Measurements from ENCODE around the gene MAST4.

Gene MAST4

GRCh38 chr5:66877843-66878242 is 281.6 kb downstream of the MAST4 start:
- no peak for TF ChIP-seq EZH2phosphoT487 (IDR thresholded peaks at IDR 0.05; ENCODE audit: low read depth)
- TF ChIP-seq CTCF (IDR thresholded peaks at IDR 0.05; ENCODE audit: low read depth, low read length) = no peak
- Histone ChIP-seq H3K4me3 (ENCODE audit: low read length) (no peak overlapping the region), H3K79me2 (ENCODE audit: low read length) (no peaks in the 10 kb centered on the region), H3K9ac (ENCODE audit: low read length) (no peak overlapping the region), H4K20me1 (ENCODE audit: insufficient read depth, low read length) (no peaks in the 10 kb centered on the region), H3K27ac (ENCODE audit: low read length) (no peak overlapping the region), H2AFZ (ENCODE audit: low read depth, low read length) (no peak overlapping the region), H3K4me1 (ENCODE audit: low read length) (peaks cover 12% of the 10 kb centered on the region), H3K9me3 (ENCODE audit: insufficient read depth, low read length) (no peaks in the 10 kb centered on the region), H3K4me2 (ENCODE audit: low read length) (no peak overlapping the region), H3K36me3 (replicated peaks; ENCODE audit: low read depth, low read length) (no peaks in the 10 kb centered on the region), H3K27me3 (ENCODE audit: low read depth, low read length) (peaks cover 31% of the 10 kb centered on the region)

DNA sequence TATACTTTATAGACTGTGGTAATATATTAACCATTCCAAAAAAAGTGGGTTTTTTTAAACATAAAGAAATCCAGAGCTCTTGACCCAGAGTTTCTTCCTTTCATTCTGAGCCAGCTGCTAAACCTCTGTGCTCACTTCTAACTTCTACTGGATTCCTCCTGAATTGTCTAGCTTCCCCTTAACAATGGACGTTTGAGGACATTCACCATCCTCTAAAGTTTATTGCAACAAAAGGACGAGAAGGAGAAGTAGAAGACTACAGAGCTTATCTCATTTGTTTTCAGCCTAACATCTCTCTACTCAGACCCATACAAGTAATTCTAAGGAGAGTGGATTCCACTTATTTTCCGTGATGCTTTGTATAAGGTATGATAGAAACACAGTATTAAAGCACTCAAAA is 284.2 kb downstream of the MAST4 start:
- Histone ChIP-seq H4K20me1 (ENCODE audit: insufficient read depth, low read length) (no peaks in the 10 kb centered on the region), H2AFZ (ENCODE audit: low read depth, low read length) (no peak overlapping the region), H3K9ac (ENCODE audit: low read length) (no peak overlapping the region), H3K27me3 (ENCODE audit: low read depth, low read length) (peaks cover 26% of the 10 kb centered on the region; the same call in 1 of the 2 replicates), H3K36me3 (replicated peaks; ENCODE audit: low read depth, low read length) (no peaks in the 10 kb centered on the region), H3K27ac (ENCODE audit: low read length) (no peak overlapping the region), H3K4me1 (ENCODE audit: low read length) (peaks cover 9% of the 10 kb centered on the region), H3K79me2 (ENCODE audit: low read length) (no peaks in the 10 kb centered on the region), H3K4me3 (ENCODE audit: low read length) (no peak overlapping the region), H3K9me3 (ENCODE audit: insufficient read depth, low read length) (no peaks in the 10 kb centered on the region), H3K4me2 (ENCODE audit: low read length) (no peak overlapping the region)
- TF ChIP-seq CTCF (IDR thresholded peaks at IDR 0.05; ENCODE audit: low read depth, low read length) (no peak), EZH2phosphoT487 (IDR thresholded peaks at IDR 0.05; ENCODE audit: low read depth) (no peak)

GRCh38 chr5:66881480-66882161 is 285.4 kb downstream of the MAST4 start:
- Histone ChIP-seq H3K36me3 (replicated peaks; ENCODE audit: low read depth, low read length) (no peaks in the 10 kb centered on the region), H3K27me3 (ENCODE audit: low read depth, low read length) (peaks cover 26% of the 10 kb centered on the region; the same call in 1 of the 2 replicates), H3K9ac (ENCODE audit: low read length) (no peak overlapping the region), H4K20me1 (ENCODE audit: insufficient read depth, low read length) (no peaks in the 10 kb centered on the region), H3K79me2 (ENCODE audit: low read length) (no peaks in the 10 kb centered on the region), H3K27ac (ENCODE audit: low read length) (no peak overlapping the region), H3K4me3 (ENCODE audit: low read length) (no peak overlapping the region), H2AFZ (ENCODE audit: low read depth, low read length) (no peak overlapping the region), H3K4me2 (ENCODE audit: low read length) (no peak overlapping the region), H3K4me1 (ENCODE audit: low read length) (peaks cover 9% of the 10 kb centered on the region), H3K9me3 (ENCODE audit: insufficient read depth, low read length) (no peaks in the 10 kb centered on the region)
- TF ChIP-seq CTCF (IDR thresholded peaks at IDR 0.05; ENCODE audit: low read depth, low read length) (no peak), EZH2phosphoT487 (IDR thresholded peaks at IDR 0.05; ENCODE audit: low read depth) (no peak)

GRCh38 chr5:66882606-66883227 is 286.5 kb downstream of the MAST4 start:
- Histone ChIP-seq H3K27me3 (ENCODE audit: low read depth, low read length) (peaks cover 21% of the 10 kb centered on the region; the same call in 1 of the 2 replicates), H3K4me2 (ENCODE audit: low read length) (no peak overlapping the region), H3K27ac (ENCODE audit: low read length) (no peak overlapping the region), H3K4me3 (ENCODE audit: low read length) (no peak overlapping the region), H4K20me1 (ENCODE audit: insufficient read depth, low read length) (no peaks in the 10 kb centered on the region), H3K9me3 (ENCODE audit: insufficient read depth, low read length) (no peaks in the 10 kb centered on the region), H3K36me3 (replicated peaks; ENCODE audit: low read depth, low read length) (no peaks in the 10 kb centered on the region), H3K4me1 (ENCODE audit: low read length) (peaks cover 9% of the 10 kb centered on the region), H3K9ac (ENCODE audit: low read length) (no peak overlapping the region), H2AFZ (ENCODE audit: low read depth, low read length) (no peak overlapping the region), H3K79me2 (ENCODE audit: low read length) (no peaks in the 10 kb centered on the region)
- TF ChIP-seq EZH2phosphoT487 (IDR thresholded peaks at IDR 0.05; ENCODE audit: low read depth) = no peak
- no peak for TF ChIP-seq CTCF (IDR thresholded peaks at IDR 0.05; ENCODE audit: low read depth, low read length)

Measured in OCI-LY3 (cell line).